K562 (cell line): ENCODE results near the gene MPL. TPM values are rescaled to one million over a fixed set of nuclear protein-coding genes. Genes with fewer than 3 reads are reported as not detected.

Experiments
- ATAC-seq: fragments of 200-7000 bp; cut with Tn5 transposase; 3 replicates; pipeline ENCODE4 v1.9.1; 2020; ENCODE audit warnings: moderate library complexity
- BruUV-seq: library from RNA; stranded (reverse); fragments of 400-500 nt; replicated peaks from 2 replicates; lab custom pipeline; 2021; lab: Mats Ljungman, UMichigan
- CTCF ChIA-PET: fragments of 300-600 bp; formaldehyde crosslinking; extraction: SDS; loops from one replicate; lab custom pipeline; 2021; ENCODE audit warnings: low intra/inter-chr PET ratio; lab: Yijun Ruan, JAX
- POLR2A ChIA-PET: fragments of 300-600, 350-650 bp; sonication (Branson Sonifier 250); formaldehyde crosslinking; extraction: SDS; loops from one replicate; lab custom pipeline; 2021; ENCODE audit warnings: antibody characterized with exemption, inconsistent platforms; lab: Yijun Ruan, JAX
- DNase-seq, 4 experiments: peaks; one replicate each; pipeline versions ENCODE4 v3.0.0 to v3.0.0-alpha.2; 2011 to 2018; ENCODE audit warnings: low spot score in 3 of 4, mixed read lengths in 3 of 4; ENCODE audit errors: extremely low read depth in 1 of 4
- FAIRE-seq: peaks from 2 replicates; lab custom pipeline; 2011; peaks lifted over from hg19 to GRCh38; lab: Jason Lieb, UNC
- H2AFZ ChIP-seq: 2 replicates; pipeline ENCODE4 v1.6.0; 2011; ENCODE audit warnings: low read depth, low read length, control low read depth, inconsistent platforms
- H3K27ac ChIP-seq: fragments of 200-600 bp; 3 replicates; pipeline ENCODE4 v1.8.0; 2011; ENCODE audit warnings: low read depth, mild to moderate bottlenecking, control low read depth, inconsistent platforms, low read length, moderate library complexity, mixed read lengths; ENCODE audit errors: extremely low read depth
- H3K27me3 ChIP-seq, 2 experiments: fragments of 300-600 bp in 1 of 2; 2 replicates in 1 of 2; 3 replicates in 1 of 2; pipeline versions ENCODE4 v1.6.0 to v1.8.0; 2011; ENCODE audit warnings: inconsistent platforms in 2 of 2, low read length in 2 of 2, mild to moderate bottlenecking in 1 of 2, mixed read lengths in 1 of 2, moderate library complexity in 1 of 2; ENCODE audit not compliant: control insufficient read depth in 2 of 2, insufficient read depth in 2 of 2
- H3K36me3 ChIP-seq: fragments of 300-600 bp; 3 replicates; pipeline ENCODE4 v1.8.0; 2011; ENCODE audit warnings: mild to moderate bottlenecking, low read length, inconsistent platforms; ENCODE audit not compliant: control insufficient read depth, insufficient read depth
- H3K4me1 ChIP-seq, 2 experiments: fragments of 200-600 bp in 1 of 2; replicated peaks in 1 of 2; 2 replicates in 1 of 2; 3 replicates in 1 of 2; pipeline versions ENCODE4 v1.5.1 to v1.8.0; 2011; ENCODE audit warnings: inconsistent platforms in 2 of 2, low read length in 2 of 2, mild to moderate bottlenecking in 1 of 2, mixed read lengths in 1 of 2, moderate library complexity in 1 of 2; ENCODE audit not compliant: control insufficient read depth in 2 of 2, insufficient read depth in 2 of 2
- H3K4me2 ChIP-seq: 2 replicates; pipeline ENCODE4 v1.6.1; 2011; ENCODE audit warnings: low read length, control low read depth, inconsistent platforms, mixed read lengths; ENCODE audit not compliant: insufficient read depth
- H3K4me3 ChIP-seq: fragments of 200-600 bp; sonication (generic), shearing (Covaris generic); 2 replicates; pipeline ENCODE4 v1.5.1; 2016; ENCODE audit warnings: control low read depth, inconsistent platforms
- H3K79me2 ChIP-seq: fragments of 200-600 bp; 3 replicates; pipeline ENCODE4 v1.8.0; 2011; ENCODE audit warnings: low read length, inconsistent platforms; ENCODE audit not compliant: control insufficient read depth, insufficient read depth
- H3K9ac ChIP-seq, 2 experiments: 2 replicates each; pipeline versions ENCODE4 v1.6.0 to v1.6.1; 2011; ENCODE audit warnings: low read depth in 2 of 2, low read length in 2 of 2, control low read depth in 1 of 2, inconsistent platforms in 1 of 2, mild to moderate bottlenecking in 1 of 2, mixed read lengths in 1 of 2; ENCODE audit not compliant: insufficient read depth in 1 of 2
- H3K9me1 ChIP-seq: one replicate; pipeline ENCODE4 v1.6.0; 2011; ENCODE audit warnings: inconsistent platforms, mild to moderate bottlenecking, low read length, moderate library complexity; ENCODE audit not compliant: control insufficient read depth, insufficient read depth
- H3K9me3 ChIP-seq: replicated peaks from 2 replicates; pipeline ENCODE4 v1.5.1; 2011; ENCODE audit warnings: low read depth, low read length, inconsistent platforms; ENCODE audit not compliant: control insufficient read depth, insufficient read depth
- H4K20me1 ChIP-seq: replicated peaks from 2 replicates; pipeline ENCODE4 v1.6.1; 2011; ENCODE audit warnings: low read length, inconsistent platforms, mixed read lengths; ENCODE audit not compliant: control insufficient read depth, insufficient read depth
- BACH1 ChIP-seq: fragments of 200-800 bp; sonication (Bioruptor generic); IDR thresholded peaks from 2 replicates; pipeline ENCODE4 v1.6.1; 2016; ENCODE audit warnings: missing genetic modification characterization, missing compliant biosample characterization
- BCOR ChIP-seq: fragments of 450-650 bp; IDR thresholded peaks from 2 replicates; pipeline ENCODE4 v1.6.1; 2016
- E2F4 ChIP-seq: sonication (generic); formaldehyde crosslinking; IDR thresholded peaks from 2 replicates; pipeline ENCODE4 v1.8.0; 2022; ENCODE audit warnings: mild to moderate bottlenecking, low read depth, missing genetic modification reagents
- MBD1 ChIP-seq: fragments of 250-450 bp; sonication (Bioruptor Pico); IDR thresholded peaks from 2 replicates; pipeline ENCODE4 v1.8.0; 2022; ENCODE audit warnings: inconsistent platforms
- NONO ChIP-seq, 2 experiments: fragments of 200-400 bp in 1 of 2; fragments of 450-650 bp in 1 of 2; formaldehyde crosslinking in 1 of 2; IDR thresholded peaks; 2 replicates each; pipeline ENCODE4 v1.6.1; 2017; ENCODE audit warnings: low read depth in 2 of 2, mild to moderate bottlenecking in 2 of 2, moderate library complexity in 2 of 2, low read length in 1 of 2
- RBM25 ChIP-seq: fragments of 200-400 bp; formaldehyde crosslinking; IDR thresholded peaks from 2 replicates; pipeline ENCODE4 v1.6.1; 2018; ENCODE audit warnings: low read length, low read depth, moderate library complexity; ENCODE audit not compliant: severe bottlenecking
- RERE ChIP-seq: sonication (generic); formaldehyde crosslinking; IDR thresholded peaks from 2 replicates; pipeline ENCODE4 v1.8.0; 2023; ENCODE audit warnings: missing genetic modification reagents, mild to moderate bottlenecking, borderline replicate concordance
- SIRT6 ChIP-seq: IDR thresholded peaks from one replicate; pipeline ENCODE4 v1.6.1; 2012; ENCODE audit warnings: low read depth, mild to moderate bottlenecking, control low read depth, inconsistent platforms, low read length, moderate library complexity
- SRSF7 ChIP-seq: fragments of 200-400 bp; formaldehyde crosslinking; optimal IDR thresholded peaks from 2 replicates; pipeline ENCODE3; 2017; ENCODE audit warnings: mild to moderate bottlenecking, low read depth, low read length
- TAL1 ChIP-seq: fragments of 450-650 bp; IDR thresholded peaks from 2 replicates; pipeline ENCODE4 v1.6.1; 2016; ENCODE audit warnings: mild to moderate bottlenecking
- ZFP1 ChIP-seq: fragments of 450-650 bp; formaldehyde crosslinking; IDR thresholded peaks from 2 replicates; pipeline ENCODE4 v1.4.0; 2020; ENCODE audit warnings: mild to moderate bottlenecking, mixed read lengths
- ZNF140 ChIP-seq: fragments of 250-450 bp; sonication (Bioruptor Pico); IDR thresholded peaks from 2 replicates; pipeline ENCODE4 v1.8.0; 2021; ENCODE audit warnings: moderate library complexity, mild to moderate bottlenecking, inconsistent platforms
- ZNF24 ChIP-seq: fragments of 450-650 bp; IDR thresholded peaks from 2 replicates; pipeline ENCODE4 v1.6.1; 2016
- ZNF717 ChIP-seq: fragments of 250-450 bp; sonication (Bioruptor Pico); IDR thresholded peaks from 2 replicates; pipeline ENCODE4 v1.5.0; 2021
- WGBS: fragments of 100-300 bp; shearing (Covaris generic); methylation state at CpG from one replicate; pipeline ENCODE4 v1.1.6; 2016; ENCODE audit warnings: low coverage, mixed read lengths; ENCODE audit not compliant: insufficient coverage; ENCODE audit errors: missing lambda C conversion rate; 5-methylcytosine and 5-hydroxymethylcytosine counted together
- in situ Hi-C: fragments of 300-500 bp; cut with MboI; formaldehyde crosslinking; loops from 4 replicates; pipeline ENCODE4 v1.15.0; 2018; ENCODE audit warnings: inconsistent platforms, mixed read lengths
- intact Hi-C: fragments of 100-400 bp; cut with micrococcal nuclease; formaldehyde crosslinking; loops from 2 replicates; pipeline ENCODE4 v1.14.2; 2022
- polyA plus RNA-seq, 8 experiments: library from polyadenylated mRNA; depleted of rRNA in 4 of 8; stranded (reverse) in 5 of 8; unstranded in 3 of 8; fragments of >200 nt; fragmentation: Nextera tagmentation in 2 of 8; fragmentation: Illumina TruSeq in 1 of 8; extraction: Ambion mirVana in 2 of 8; extraction: Trizol in 1 of 8; gene quantifications; 2 replicates each; pipeline versions ENCODE4 v1.2.1 to v1.2.3, GENCODE V29; 2011 to 2014; ENCODE audit warnings: inconsistent platforms in 1 of 8, missing spikeins in 1 of 8
- total RNA-seq, 7 experiments: library from RNA; depleted of rRNA in 6 of 7; stranded (reverse); fragments of >200 nt in 6 of 7; fragmentation: Illumina TruSeq in 2 of 7; extraction: Trizol in 2 of 7; gene quantifications; 2 replicates each; pipeline versions ENCODE4 v1.2.1 to v1.2.3, GENCODE V29; 2011 to 2021; ENCODE audit warnings: low replicate concordance in 1 of 7

The MPL gene
- total and polyA plus RNA-seq, 9 of the 15 experiments (the other 6 are each of a cell fraction or from before 2014, with no cell fraction given): not detected

- peaks cover 0 to 13% of the 10 kb centered on the region in 2 experiments; a peak in 3 of 5 replicates for H3K4me1 ChIP-seq
- H3K27me3 ChIP-seq: no peaks in the 10 kb centered on the region
- WGBS: 59% methylated on average over 1 of the region's 1 CpG
- no peaks in the 10 kb centered on the region for H3K36me3 ChIP-seq
- no peak overlapping the region for H2AFZ ChIP-seq
- H4K20me1 ChIP-seq: no peaks in the 10 kb centered on the region
- intact Hi-C loops: no loop called here
- CTCF ChIA-PET: no interaction called here
- in situ Hi-C loops: no loop called here
- no peak overlapping the region for H3K4me3 ChIP-seq
- H3K79me2 ChIP-seq: no peaks in the 10 kb centered on the region
- H3K9me3 ChIP-seq: no peaks in the 10 kb centered on the region
- no peak for DNase-seq
- H3K27ac ChIP-seq: no peak overlapping the region
- no TSS peak for BruUV-seq
- POLR2A ChIA-PET: interaction anchor here (1.2 kb wide), 1 partner anchor 13 kb away, joined by 4 read pairs; no protein-coding TSS in a partner anchor
- no peak for FAIRE-seq
- no peak overlapping the region for H3K9ac ChIP-seq
- no peak for ATAC-seq
- no peaks in the 10 kb centered on the region for H3K9me1 ChIP-seq
- no peak overlapping the region for H3K4me2 ChIP-seq
- TF ChIP-seq ZNF140 (CRISPR knock-in tag) (peak; percentile 10; the same call in 1 of the 2 replicates), RERE (no peak), MBD1 (CRISPR knock-in tag) (no peak), SIRT6 (no peak), SRSF7 (no peak), NONO (IDR thresholded peaks at IDR 0.05; ENCODE audit: low read depth in 2 of 2, low read length in 1 of 2) (no peak), TAL1 (no peak), ZFP1 (CRISPR knock-in tag) (no peak), ZNF717 (CRISPR knock-in tag) (no peak), BACH1 (no peak), E2F4 (CRISPR knock-in tag) (no peak), BCOR (0 out of 2 replicates have a peak, but pooled peaks have one; percentile 11), ZNF24 (peak; percentile 88), RBM25 (peak; percentile 7)
These were observed 13.4 kb downstream of the MPL start for GRCh38 chr1:43350976-43351375.
